Esophagus muscularis mucosa (tissue), 4 donors: Measurements from ENCODE around the gene DHX30. TPM values are rescaled to one million over a fixed set of nuclear protein-coding genes. Genes with fewer than 3 reads are reported as not detected.
A peak's percentile ranks its signal among the peaks of the same experiment; 100 is the strongest.

ENCODE experiments used
- DNase-seq: peaks from one replicate; pipeline ENCODE4 v3.0.0-alpha.2; 2017; ENCODE audit errors: extremely low spot score
- H3K27ac ChIP-seq, 4 donors: fragments of 200-600 bp; sonication (generic); replicated peaks in 1 of 4; 1 replicate in 3 of 4; 2 replicates in 1 of 4; pipeline ENCODE4 v1.5.1; 2016 to 2019; ENCODE audit warnings: mild to moderate bottlenecking in 1 of 4
- H3K27me3 ChIP-seq, 4 donors: fragments of 200-600 bp; sonication (generic); one replicate each; pipeline versions ENCODE4 v1.5.1 to v1.6.0; 2016 to 2019
- H3K36me3 ChIP-seq, 4 donors: fragments of 200-600 bp; sonication (generic); one replicate each; pipeline ENCODE4 v1.5.1; 2016 to 2019
- H3K4me1 ChIP-seq, 4 donors: fragments of 200-600 bp; sonication (generic); one replicate each; pipeline ENCODE4 v1.5.1; 2016 to 2019
- H3K4me3 ChIP-seq, 4 donors: fragments of 200-600 bp; sonication (generic); 1 replicate in 2 of 4; 2 replicates in 2 of 4; pipeline ENCODE4 v1.5.1; 2016 to 2019; ENCODE audit warnings: mild to moderate bottlenecking in 4 of 4, moderate library complexity in 1 of 4
- H3K9me3 ChIP-seq, 4 donors: fragments of 200-600 bp; sonication (generic); 1 replicate in 3 of 4; 2 replicates in 1 of 4; pipeline ENCODE4 v1.5.1; 2016 to 2019
- EP300 ChIP-seq: sonication (generic); formaldehyde crosslinking; IDR thresholded peaks from one replicate; pipeline ENCODE4 v1.6.1; 2017; ENCODE audit warnings: antibody characterized with exemption
- POLR2A ChIP-seq: fragments of 450-650 bp; IDR thresholded peaks from one replicate; pipeline ENCODE4 v1.6.1; 2017; ENCODE audit warnings: antibody characterized with exemption, moderate library complexity, mild to moderate bottlenecking, low read depth
- POLR2AphosphoS5 ChIP-seq, 2 donors: sonication (generic); formaldehyde crosslinking; IDR thresholded peaks; one replicate each; pipeline ENCODE4 v1.6.1; 2017; ENCODE audit warnings: antibody characterized with exemption in 2 of 2
- WGBS: methylation state at CpG from one replicate; pipeline ENCODE4 v1.1.5; 2018; 5-methylcytosine and 5-hydroxymethylcytosine counted together
- intact Hi-C: fragments of 100-400 bp; cut with DNase I; formaldehyde crosslinking; loops from one replicate; pipeline ENCODE4 v1.15.1; 2023
- total RNA-seq, 4 donors: library from RNA; depleted of rRNA; stranded (reverse); fragments of >200 nt; gene quantifications; one replicate each; pipeline versions ENCODE4 v1.1.0 to v1.2.1, GENCODE V29; 2016
- TF ChIP-seq, protein P1 (sequence below), 3 experiments: fragments of 200-600 bp in 2 of 3; fragments of 450-650 bp in 1 of 3; sonication (generic) in 2 of 3; IDR thresholded peaks; one replicate each; pipeline ENCODE4 v1.5.1; 2017 to 2019; ENCODE audit warnings: antibody characterized with exemption in 3 of 3, mild to moderate bottlenecking in 2 of 3, moderate library complexity in 1 of 3

Gene DHX30
- total RNA-seq, 4 donors from 2014 or later: 54.4 to 99.3 (median 80.0) TPM

DNA sequence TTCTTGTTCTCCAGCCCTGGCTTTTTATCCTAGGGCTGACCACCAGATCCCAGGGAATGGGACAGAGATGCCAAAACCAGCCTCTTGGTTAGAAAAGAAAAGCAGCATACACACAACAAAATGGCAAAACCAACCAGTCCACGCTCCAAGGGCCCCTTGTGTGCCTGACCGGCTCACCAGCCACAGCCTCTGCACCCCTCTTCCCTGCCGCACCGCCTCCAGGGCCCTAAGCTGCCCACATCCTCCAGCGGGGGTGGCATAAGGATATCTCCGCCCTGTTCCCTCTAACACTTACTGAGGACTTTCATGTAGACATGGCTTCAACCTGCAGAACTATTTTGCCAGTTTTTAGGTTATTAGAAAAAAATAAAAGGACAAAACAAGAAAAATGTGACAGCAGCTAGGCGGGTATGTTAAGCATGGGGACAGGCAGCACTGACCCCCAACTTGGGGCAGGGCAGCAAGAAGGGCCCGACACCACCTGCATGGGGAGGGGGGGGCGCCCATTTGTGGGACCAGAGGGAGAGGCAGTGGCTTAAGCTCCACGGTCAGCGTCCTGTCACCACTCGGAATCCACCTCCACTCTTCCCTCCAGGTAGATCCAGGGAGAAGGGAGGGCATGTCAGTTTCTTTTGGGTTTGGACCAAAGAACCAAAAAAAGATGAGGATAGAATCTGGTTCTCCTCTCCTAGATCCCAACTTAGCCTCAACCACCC, 49.1 kb downstream of the DHX30 start:
- intact Hi-C loops: no loop called here
- Histone ChIP-seq H3K36me3 (peaks cover 69 to 100% (median 98%) of the 10 kb centered on the region in 4 donors), H3K27ac (peak overlapping the region in 1 of 4 donors; percentile 27), H3K9me3 (no peaks in the 10 kb centered on the region), H3K27me3 (no peaks in the 10 kb centered on the region), H3K4me3 (no peak overlapping the region), H3K4me1 (peaks cover 0 to 11% (median 2%) of the 10 kb centered on the region in 4 donors)
- TF ChIP-seq POLR2AphosphoS5 (IDR thresholded peaks at IDR 0.05) (no peak), EP300 (no peak), POLR2A (no peak)
- TF ChIP-seq, protein P1, sequence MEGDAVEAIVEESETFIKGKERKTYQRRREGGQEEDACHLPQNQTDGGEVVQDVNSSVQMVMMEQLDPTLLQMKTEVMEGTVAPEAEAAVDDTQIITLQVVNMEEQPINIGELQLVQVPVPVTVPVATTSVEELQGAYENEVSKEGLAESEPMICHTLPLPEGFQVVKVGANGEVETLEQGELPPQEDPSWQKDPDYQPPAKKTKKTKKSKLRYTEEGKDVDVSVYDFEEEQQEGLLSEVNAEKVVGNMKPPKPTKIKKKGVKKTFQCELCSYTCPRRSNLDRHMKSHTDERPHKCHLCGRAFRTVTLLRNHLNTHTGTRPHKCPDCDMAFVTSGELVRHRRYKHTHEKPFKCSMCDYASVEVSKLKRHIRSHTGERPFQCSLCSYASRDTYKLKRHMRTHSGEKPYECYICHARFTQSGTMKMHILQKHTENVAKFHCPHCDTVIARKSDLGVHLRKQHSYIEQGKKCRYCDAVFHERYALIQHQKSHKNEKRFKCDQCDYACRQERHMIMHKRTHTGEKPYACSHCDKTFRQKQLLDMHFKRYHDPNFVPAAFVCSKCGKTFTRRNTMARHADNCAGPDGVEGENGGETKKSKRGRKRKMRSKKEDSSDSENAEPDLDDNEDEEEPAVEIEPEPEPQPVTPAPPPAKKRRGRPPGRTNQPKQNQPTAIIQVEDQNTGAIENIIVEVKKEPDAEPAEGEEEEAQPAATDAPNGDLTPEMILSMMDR (IDR thresholded peaks at IDR 0.05): no peak
- 87% methylated on average over 12 of the region's 12 CpGs for WGBS
- DNase-seq: no peak

- peaks cover 69 to 100% (median 98%) of the 10 kb centered on the region in 4 donors for H3K36me3 ChIP-seq
- no peak for DNase-seq
- no peak overlapping the region for H3K4me3 ChIP-seq
- intact Hi-C loops: no loop called here
- H3K9me3 ChIP-seq: no peaks in the 10 kb centered on the region
- WGBS: 85% methylated on average over 25 of the region's 36 CpGs
- no peaks in the 10 kb centered on the region for H3K27me3 ChIP-seq
- TF ChIP-seq POLR2AphosphoS5 (IDR thresholded peaks at IDR 0.05): no peak
- no peak for TF ChIP-seq POLR2A
- TF ChIP-seq, protein P1 (IDR thresholded peaks at IDR 0.05): no peak
- TF ChIP-seq EP300: no peak
- peak overlapping the region in 1 of 4 donors; percentile 27 for H3K27ac ChIP-seq
- H3K4me1 ChIP-seq: peaks cover 0 to 11% (median 2%) of the 10 kb centered on the region in 4 donors
Measured at GRCh38 chr3:47852604-47853602, 50.0 kb downstream of the DHX30 start.

GRCh38 chr3:47854267-47854666, 51.3 kb downstream of the DHX30 start:
- no peak overlapping the region for H3K4me3 ChIP-seq
- H3K36me3 ChIP-seq: peaks cover 61 to 100% (median 96%) of the 10 kb centered on the region in 4 donors
- intact Hi-C loops: no loop called here
- no peaks in the 10 kb centered on the region for H3K9me3 ChIP-seq
- no peak for DNase-seq
- TF ChIP-seq EP300 (no peak), POLR2AphosphoS5 (IDR thresholded peaks at IDR 0.05) (no peak), POLR2A (no peak)
- TF ChIP-seq, protein P1 (IDR thresholded peaks at IDR 0.05): no peak
- WGBS: 86% methylated on average over 11 of the region's 11 CpGs
- no peaks in the 10 kb centered on the region for H3K27me3 ChIP-seq
- H3K4me1 ChIP-seq: peaks cover 0 to 11% (median 2%) of the 10 kb centered on the region in 4 donors
- H3K27ac ChIP-seq: no peak overlapping the region

- peaks cover 55 to 100% (median 93%) of the 10 kb centered on the region in 4 donors for H3K36me3 ChIP-seq
- no peaks in the 10 kb centered on the region for H3K27me3 ChIP-seq
- WGBS: 91% methylated on average over 11 of the region's 14 CpGs
- no peak overlapping the region for H3K27ac ChIP-seq
- no peak for DNase-seq
- no peak overlapping the region for H3K4me3 ChIP-seq
- H3K9me3 ChIP-seq: no peaks in the 10 kb centered on the region
- peaks cover 0 to 8% (median 2%) of the 10 kb centered on the region in 4 donors for H3K4me1 ChIP-seq
- no peak for TF ChIP-seq EP300
- TF ChIP-seq, protein P1 (IDR thresholded peaks at IDR 0.05): no peak
- TF ChIP-seq POLR2A: no peak
- TF ChIP-seq POLR2AphosphoS5 (IDR thresholded peaks at IDR 0.05): no peak
- intact Hi-C loops: no loop called here
Measured at GRCh38 chr3:47854720-47855455, 52.0 kb downstream of the DHX30 start.
